ENCODE data around the gene IFT20. TPM values are rescaled to one million over a fixed set of nuclear protein-coding genes. Genes with fewer than 3 reads are reported as not detected.
A peak's percentile ranks its signal among the peaks of the same experiment; 100 is the strongest.

IFT20 gene
- total RNA-seq, 1 donor from 2014 or later = 24.1 TPM

DNA sequence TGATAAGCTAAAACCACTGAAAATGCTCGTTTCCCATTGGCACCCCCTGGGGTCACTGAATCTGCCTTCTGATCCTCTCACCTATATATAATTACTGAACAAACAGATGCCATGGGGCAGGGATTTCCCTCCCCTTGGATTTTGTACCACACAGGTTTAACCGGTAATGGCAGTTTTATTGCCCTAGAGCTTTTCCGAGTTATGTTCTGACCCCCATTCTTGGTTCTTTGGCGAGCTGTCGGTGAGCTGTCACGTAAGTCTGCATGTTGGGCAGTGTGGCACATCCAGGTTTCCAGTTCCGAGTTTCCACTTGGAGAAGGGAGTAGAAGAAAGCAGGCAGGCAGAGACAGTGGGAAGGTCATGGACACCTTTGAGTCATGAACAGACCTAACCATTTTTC is 9.2 kb downstream of the IFT20 start:
- peaks cover 34% of the 10 kb centered on the region for H3K4me1 Mint-ChIP-seq (ENCODE audit: low read depth)
- peaks cover 46% of the 10 kb centered on the region for H3K36me3 Mint-ChIP-seq (ENCODE audit: low read depth)
- H3K27ac Mint-ChIP-seq = no peak overlapping the region
- no peak overlapping the region for H3K4me3 Mint-ChIP-seq (ENCODE audit: low read depth)
- H3K27me3 Mint-ChIP-seq (ENCODE audit: low read depth) = no peaks in the 10 kb centered on the region
- intact Hi-C loops (cut with micrococcal nuclease) = no loop called here
- DNase-seq (ENCODE audit: low spot score) = no peak
- no peaks in the 10 kb centered on the region for H3K9me3 Mint-ChIP-seq

DNA sequence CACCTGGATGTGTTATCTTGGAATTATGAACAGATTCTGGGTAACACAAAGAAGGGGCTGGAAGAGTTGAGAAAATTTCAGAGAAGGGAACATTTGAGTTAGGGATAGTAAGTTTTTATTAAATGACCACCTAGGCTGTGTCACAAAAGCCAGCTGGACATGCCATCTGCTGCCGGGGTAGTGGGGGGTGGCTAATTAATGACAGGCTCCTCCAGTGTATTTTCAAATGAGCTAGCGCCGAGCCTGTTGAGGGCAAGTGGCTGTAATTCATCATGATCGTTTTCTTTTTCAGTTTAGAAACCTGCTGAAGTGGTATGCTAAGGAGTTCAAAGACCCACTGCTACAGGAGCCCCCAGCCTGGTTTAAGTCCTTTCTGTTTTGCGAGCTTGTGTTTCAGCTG is 10.1 kb downstream of the IFT20 start:
- Mint-ChIP-seq H3K27ac (no peak overlapping the region), H3K27me3 (ENCODE audit: low read depth) (no peaks in the 10 kb centered on the region), H3K9me3 (no peaks in the 10 kb centered on the region), H3K4me3 (ENCODE audit: low read depth) (no peak overlapping the region), H3K36me3 (ENCODE audit: low read depth) (peaks cover 53% of the 10 kb centered on the region), H3K4me1 (ENCODE audit: low read depth) (peaks cover 43% of the 10 kb centered on the region)
- intact Hi-C loops (cut with micrococcal nuclease) = no loop called here
- DNase-seq (ENCODE audit: low spot score) = no peak

DNA sequence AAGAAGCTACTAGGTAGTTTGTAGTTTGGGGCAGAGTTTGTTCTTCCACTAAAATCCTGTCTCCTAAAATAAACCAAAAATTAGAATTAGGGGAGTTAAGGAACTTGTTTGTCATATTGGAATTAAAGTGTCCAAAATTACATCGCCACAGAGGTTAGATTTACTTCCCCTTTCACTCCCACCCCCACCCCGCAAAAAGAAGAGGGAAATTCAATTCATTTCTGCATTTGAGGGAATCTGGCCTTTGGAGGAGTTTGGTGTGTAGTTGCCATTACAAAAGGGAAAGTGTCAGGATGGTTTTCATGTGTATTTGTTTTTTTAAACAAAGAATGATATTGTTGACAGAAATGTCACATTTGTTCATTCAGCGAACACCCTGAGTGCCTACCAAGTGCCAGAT is 10.5 kb downstream of the IFT20 start:
- intact Hi-C loops (cut with micrococcal nuclease) = no loop called here
- H3K9me3 Mint-ChIP-seq = no peaks in the 10 kb centered on the region
- H3K27me3 Mint-ChIP-seq (ENCODE audit: low read depth) = no peaks in the 10 kb centered on the region
- no peak for DNase-seq (ENCODE audit: low spot score)
- H3K4me3 Mint-ChIP-seq (ENCODE audit: low read depth) = no peak overlapping the region
- peaks cover 55% of the 10 kb centered on the region for H3K36me3 Mint-ChIP-seq (ENCODE audit: low read depth)
- H3K27ac Mint-ChIP-seq = no peak overlapping the region
- H3K4me1 Mint-ChIP-seq (ENCODE audit: low read depth) = peaks cover 47% of the 10 kb centered on the region

DNA sequence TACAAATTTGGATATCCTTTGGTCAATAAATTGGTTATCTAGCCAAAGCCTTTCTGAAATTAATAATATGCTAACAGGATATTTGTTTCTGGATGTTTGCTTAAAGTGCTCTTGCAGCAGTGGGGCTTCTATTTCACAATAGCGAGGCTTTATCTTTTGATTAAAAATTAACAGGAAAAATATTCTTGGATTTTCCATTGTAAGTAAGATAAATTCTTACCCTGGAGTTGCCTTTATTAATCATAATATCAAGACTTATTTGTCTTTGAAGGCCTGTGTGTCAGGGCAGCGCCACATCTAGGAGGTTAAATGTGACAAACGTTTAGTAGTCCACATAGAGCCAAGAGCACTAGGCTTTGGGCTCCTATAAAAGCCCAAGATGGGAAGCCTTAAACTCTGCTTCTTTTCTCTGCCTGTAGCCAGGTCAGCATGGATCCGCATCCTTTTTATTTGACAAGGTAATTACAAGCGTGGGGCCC is 11.0 kb downstream of the IFT20 start:
- intact Hi-C loops (cut with micrococcal nuclease) = no loop called here
- Mint-ChIP-seq H3K4me3 (ENCODE audit: low read depth) (no peak overlapping the region), H3K27me3 (ENCODE audit: low read depth) (no peaks in the 10 kb centered on the region), H3K36me3 (ENCODE audit: low read depth) (peaks cover 55% of the 10 kb centered on the region), H3K9me3 (no peaks in the 10 kb centered on the region), H3K4me1 (ENCODE audit: low read depth) (peaks cover 47% of the 10 kb centered on the region), H3K27ac (no peak overlapping the region)
- no peak for DNase-seq (ENCODE audit: low spot score)

DNA sequence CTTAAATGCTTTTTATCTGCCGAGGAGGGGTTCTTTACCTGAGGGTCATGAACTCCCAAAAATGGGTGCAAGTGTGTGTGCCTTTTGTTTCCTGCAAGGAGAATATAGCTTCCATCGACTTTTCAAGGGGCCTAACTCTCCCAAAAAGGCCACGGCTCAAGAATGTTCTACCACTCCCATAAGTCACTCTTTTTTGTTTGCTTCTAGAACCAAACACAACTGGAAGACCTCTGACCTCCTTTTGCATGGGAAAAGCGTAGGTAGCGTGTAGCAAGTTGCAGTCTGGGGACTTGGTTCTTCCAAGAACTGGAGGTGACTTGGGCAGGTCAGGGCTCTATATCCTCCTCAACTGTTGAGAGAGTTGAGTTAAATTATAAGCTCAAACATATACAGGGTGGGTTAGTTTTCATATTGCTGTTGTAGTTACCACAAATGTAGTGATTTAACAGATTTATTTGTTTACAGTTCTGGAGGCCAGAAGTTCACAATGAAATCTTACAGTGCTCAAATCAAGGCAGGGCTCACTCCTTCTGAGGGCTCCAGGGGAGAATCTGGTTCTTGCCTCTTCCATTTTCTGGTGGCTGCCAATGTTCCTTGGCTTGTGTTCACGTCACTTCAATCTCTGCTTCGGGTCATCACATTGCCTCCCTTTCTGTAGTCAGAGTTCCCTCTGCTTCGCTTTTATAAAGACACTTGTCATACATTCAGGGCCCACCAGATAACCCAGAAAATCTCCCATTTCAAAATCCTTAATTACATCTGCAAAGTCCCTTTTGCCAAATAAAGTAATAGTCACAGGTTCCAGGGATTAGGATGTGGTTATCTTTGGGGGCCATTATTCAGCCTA is 14.8 kb downstream of the IFT20 start:
- H3K4me3 Mint-ChIP-seq (ENCODE audit: low read depth) = peak overlapping the region; percentile 90
- peaks cover 21% of the 10 kb centered on the region for H3K36me3 Mint-ChIP-seq (ENCODE audit: low read depth)
- no peaks in the 10 kb centered on the region for H3K9me3 Mint-ChIP-seq
- peak overlapping the region; percentile 88 for H3K27ac Mint-ChIP-seq
- no peak for DNase-seq (ENCODE audit: low spot score)
- intact Hi-C loops (cut with micrococcal nuclease) = no loop called here
- no peaks in the 10 kb centered on the region for H3K27me3 Mint-ChIP-seq (ENCODE audit: low read depth)
- H3K4me1 Mint-ChIP-seq (ENCODE audit: low read depth) = peaks cover 39% of the 10 kb centered on the region

DNA sequence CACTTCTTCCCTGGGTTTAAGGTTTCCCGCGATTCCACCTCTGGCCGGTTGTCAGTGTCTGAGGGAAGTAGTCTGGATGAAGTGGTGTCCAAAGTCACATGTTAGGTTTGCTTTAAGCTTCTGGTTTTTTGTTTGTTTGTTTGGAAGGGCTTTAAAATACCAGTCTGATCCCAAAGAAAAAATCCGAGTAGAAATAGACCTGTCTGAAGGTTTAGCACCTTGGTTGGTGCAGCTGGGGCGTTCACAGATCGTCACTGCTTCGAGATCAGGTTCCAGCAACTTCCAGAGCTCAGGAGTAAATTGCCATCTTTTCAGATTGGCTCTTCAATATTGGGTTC is 15.7 kb downstream of the IFT20 start:
- intact Hi-C loops (cut with micrococcal nuclease) = loop anchor here (2.0 to 10.0 kb wide), 2 partner anchors 15 to 55 kb away; partner anchors contain the start of genes IFT20, SARM1, TNFAIP1 and VTN
- no peak for DNase-seq (ENCODE audit: low spot score)
- Mint-ChIP-seq H3K9me3 (no peaks in the 10 kb centered on the region), H3K27me3 (ENCODE audit: low read depth) (no peaks in the 10 kb centered on the region), H3K4me3 (ENCODE audit: low read depth) (peak overlapping the region; percentile 90), H3K4me1 (ENCODE audit: low read depth) (peaks cover 39% of the 10 kb centered on the region), H3K27ac (peak overlapping the region; percentile 88), H3K36me3 (ENCODE audit: low read depth) (peaks cover 20% of the 10 kb centered on the region)

DNA sequence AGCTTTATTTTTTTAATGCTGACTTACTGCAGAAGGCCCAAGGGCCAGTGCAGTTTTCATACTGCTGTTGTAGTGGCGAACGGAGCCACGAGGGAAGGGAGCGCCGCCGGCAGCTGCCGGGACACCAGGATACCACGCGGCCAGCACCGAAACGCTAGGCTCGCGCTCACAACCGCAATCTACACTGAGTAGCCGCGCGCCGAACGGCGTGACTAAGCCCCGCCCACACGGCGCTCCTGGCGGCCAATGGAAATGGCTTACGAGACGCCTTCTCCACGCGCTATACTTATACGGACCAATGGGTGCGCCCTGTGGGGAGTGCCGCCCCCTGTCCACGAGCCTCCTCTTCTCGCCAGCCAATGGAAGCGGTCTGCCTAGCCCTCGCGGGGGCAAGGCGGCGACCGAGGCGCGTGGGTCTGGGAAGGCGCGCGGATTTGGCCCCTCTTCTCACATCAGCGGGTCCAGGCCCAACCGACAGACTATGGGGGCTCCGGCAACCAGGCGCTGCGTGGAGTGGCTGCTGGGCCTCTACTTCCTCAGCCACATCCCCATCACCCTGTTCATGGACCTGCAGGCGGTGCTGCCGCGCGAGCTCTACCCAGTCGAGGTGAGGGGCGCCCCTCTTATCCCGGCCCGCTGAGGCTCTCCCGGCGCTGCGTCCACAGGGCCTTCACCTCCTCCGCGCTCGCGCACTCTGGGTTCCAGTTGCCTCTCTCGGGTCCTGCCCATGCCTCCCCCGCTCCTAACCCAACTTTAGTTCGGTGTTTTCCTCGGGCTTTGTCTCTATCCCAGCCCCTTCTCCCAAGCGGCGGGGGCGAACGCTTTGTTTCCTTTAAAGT is 16.3 kb downstream of the IFT20 start, which contains the start of gene TMEM97:
TSS of gene TMEM97 (plus strand) at position 442 of the 839 bp plus-strand sequence. CDS start at position 482, 40 bp downstream.
- no peaks in the 10 kb centered on the region for H3K9me3 Mint-ChIP-seq
- H3K27ac Mint-ChIP-seq = peak within 1 kb of the TSS; percentile 88
- H3K27me3 Mint-ChIP-seq (ENCODE audit: low read depth) = no peaks in the 10 kb centered on the region
- peaks cover 20% of the 10 kb centered on the region for H3K36me3 Mint-ChIP-seq (ENCODE audit: low read depth)
- intact Hi-C loops (cut with micrococcal nuclease) = loop anchor here (2.0 to 10.0 kb wide), 2 partner anchors 16 to 56 kb away; partner anchors contain the start of genes IFT20, SARM1, TNFAIP1 and VTN
- H3K4me3 Mint-ChIP-seq (ENCODE audit: low read depth) = peak within 1 kb of the TSS; percentile 90
- peaks cover 39% of the 10 kb centered on the region for H3K4me1 Mint-ChIP-seq (ENCODE audit: low read depth)
- peak; percentile 96 for DNase-seq (ENCODE audit: low spot score)

DNA sequence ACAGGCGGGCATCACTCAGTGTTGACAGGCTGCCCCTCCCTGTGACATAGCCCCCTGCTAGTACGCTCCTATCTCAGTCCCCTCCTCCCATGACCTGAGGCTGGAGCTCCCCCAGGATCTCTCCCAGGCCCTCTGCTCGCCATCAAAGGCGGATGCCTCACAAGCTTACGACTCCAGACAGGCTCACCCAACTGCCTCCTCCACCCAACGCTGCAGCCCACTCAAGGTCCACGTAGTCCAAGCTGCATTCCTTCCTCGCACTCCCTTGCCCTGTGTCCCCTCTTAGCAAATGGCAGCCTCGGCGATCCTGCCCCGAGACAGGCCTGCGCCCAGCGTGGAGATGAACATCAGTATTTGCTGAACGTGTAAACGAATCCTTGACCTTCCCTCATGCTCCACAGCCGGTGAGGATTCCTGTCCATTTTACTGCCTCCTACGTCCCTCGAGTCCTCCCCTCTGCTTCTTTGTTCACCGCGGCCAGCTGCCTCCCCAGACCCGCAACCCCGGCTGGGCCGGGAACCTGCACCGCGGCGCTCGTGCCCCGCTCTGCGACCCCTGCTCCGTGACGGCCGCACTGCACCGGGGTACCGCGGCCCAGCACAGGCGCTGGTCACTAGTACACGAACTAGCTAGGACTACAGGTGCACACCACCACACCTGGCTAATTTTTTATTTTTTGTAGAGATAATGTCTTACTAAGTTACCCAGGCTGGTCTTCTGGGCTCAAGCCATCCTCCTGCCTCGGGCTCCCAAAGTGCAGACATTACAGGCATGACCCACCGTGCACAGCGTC is 17.1 kb downstream of the IFT20 start:
- intact Hi-C loops (cut with micrococcal nuclease) = loop anchor here (2.0 to 10.0 kb wide), 2 partner anchors 17 to 57 kb away; partner anchors contain the start of genes IFT20, SARM1, TNFAIP1 and VTN
- no peaks in the 10 kb centered on the region for H3K9me3 Mint-ChIP-seq
- peaks cover 4% of the 10 kb centered on the region for H3K27me3 Mint-ChIP-seq (ENCODE audit: low read depth)
- peaks cover 19% of the 10 kb centered on the region for H3K36me3 Mint-ChIP-seq (ENCODE audit: low read depth)
- peak overlapping the region; percentile 90 for H3K4me3 Mint-ChIP-seq (ENCODE audit: low read depth)
- no peak for DNase-seq (ENCODE audit: low spot score)
- peaks cover 39% of the 10 kb centered on the region for H3K4me1 Mint-ChIP-seq (ENCODE audit: low read depth)
- peak overlapping the region; percentile 88 for H3K27ac Mint-ChIP-seq

DNA sequence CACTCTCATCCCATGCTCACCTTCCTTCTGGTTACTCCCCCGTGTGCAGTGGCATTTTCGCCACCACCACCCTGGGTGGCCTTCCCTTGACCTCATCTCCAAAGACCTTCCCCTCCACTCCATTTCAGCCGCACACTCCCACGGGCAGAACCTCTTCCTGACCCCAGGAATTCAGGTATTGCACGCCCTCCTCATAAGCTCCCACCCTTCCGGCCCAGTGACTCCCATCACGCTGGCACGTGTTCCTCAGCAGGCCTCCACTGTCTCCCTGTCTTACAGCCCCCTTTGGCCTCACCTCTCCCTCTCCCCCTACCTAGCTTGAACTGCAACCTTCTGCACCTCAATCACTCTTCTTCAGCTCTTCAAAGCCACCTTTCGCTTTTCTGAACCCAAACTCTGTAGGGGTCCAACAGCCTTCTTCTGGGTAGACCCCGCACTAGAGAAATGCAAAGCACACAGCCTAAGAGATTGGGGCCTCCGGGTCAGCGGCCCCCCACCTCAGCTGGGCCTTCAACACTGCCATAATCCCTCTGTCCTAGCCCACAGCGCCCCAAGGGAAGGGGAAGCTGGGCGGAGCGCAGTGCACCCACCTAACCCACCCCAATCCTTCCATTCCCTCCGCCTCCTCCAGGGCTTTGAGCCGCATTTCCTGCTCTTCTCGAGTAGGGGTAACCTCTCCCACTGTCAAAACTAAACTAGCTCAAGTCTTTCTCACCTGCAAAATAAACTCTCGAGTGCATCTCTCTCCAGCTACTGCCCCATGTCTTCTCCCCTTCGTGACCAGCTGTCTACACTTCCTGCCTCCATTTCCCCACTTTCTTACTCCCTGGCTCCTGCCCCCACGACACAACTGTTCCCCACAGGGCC is 17.9 kb downstream of the IFT20 start:
- Mint-ChIP-seq H3K27ac (no peak overlapping the region), H3K9me3 (no peaks in the 10 kb centered on the region), H3K36me3 (ENCODE audit: low read depth) (peaks cover 11% of the 10 kb centered on the region), H3K27me3 (ENCODE audit: low read depth) (peaks cover 6% of the 10 kb centered on the region), H3K4me1 (ENCODE audit: low read depth) (peaks cover 32% of the 10 kb centered on the region), H3K4me3 (ENCODE audit: low read depth) (peak overlapping the region; percentile 90)
- no peak for DNase-seq (ENCODE audit: low spot score)
- intact Hi-C loops (cut with micrococcal nuclease) = loop anchor here (10.0 kb wide), 1 partner anchor 57 kb away; the partner anchor contains the start of genes SARM1 and VTN

DNA sequence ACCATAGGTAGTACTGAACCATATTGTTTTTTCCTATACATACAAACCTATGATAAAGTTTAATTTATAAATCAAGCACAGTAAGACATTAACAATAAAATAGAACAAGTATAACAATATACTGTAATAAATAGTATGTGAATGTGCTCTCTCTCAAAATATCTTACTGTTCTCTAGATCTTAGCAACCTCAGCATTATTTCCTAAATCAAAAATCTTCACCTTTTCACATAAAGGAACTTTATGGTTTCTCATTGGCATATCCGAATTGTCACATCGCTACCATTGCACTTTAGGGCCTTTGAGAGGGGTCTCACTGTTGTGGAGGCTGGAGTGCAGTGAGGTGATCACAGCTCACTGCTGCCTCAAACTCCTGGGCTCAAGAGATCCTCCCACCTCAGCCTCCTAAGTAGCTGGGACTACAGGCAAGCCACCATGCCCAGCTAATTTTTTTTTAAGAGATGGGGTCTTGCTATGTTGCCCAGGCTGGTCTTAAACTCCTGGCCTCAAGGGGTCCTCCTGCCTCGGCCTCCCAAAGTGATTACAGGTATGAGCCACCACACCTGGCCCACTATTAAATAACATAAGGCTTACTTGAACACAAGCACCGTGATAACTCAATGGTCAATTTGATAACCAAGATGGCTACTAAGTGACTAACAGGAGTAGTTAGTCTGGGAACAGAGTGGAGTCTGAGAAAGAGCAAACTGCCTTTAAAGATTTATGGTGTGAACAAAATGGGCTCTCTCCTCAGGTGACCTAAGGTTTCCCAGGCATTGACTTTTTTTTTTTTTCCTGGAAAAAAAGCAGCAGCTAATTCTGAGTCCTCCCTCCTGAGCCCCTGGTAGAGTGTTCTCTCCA is 19.2 kb downstream of the IFT20 start:
- peaks cover 8% of the 10 kb centered on the region for H3K27me3 Mint-ChIP-seq (ENCODE audit: low read depth)
- no peak overlapping the region for H3K27ac Mint-ChIP-seq
- peaks cover 23% of the 10 kb centered on the region for H3K4me1 Mint-ChIP-seq (ENCODE audit: low read depth)
- H3K9me3 Mint-ChIP-seq = no peaks in the 10 kb centered on the region
- peak overlapping the region; percentile 13 for H3K4me3 Mint-ChIP-seq (ENCODE audit: low read depth)
- intact Hi-C loops (cut with micrococcal nuclease) = loop anchor here (10.0 kb wide), 1 partner anchor 59 kb away; the partner anchor contains the start of genes SARM1 and VTN
- no peak for DNase-seq (ENCODE audit: low spot score)
- peaks cover 9% of the 10 kb centered on the region for H3K36me3 Mint-ChIP-seq (ENCODE audit: low read depth)

DNA sequence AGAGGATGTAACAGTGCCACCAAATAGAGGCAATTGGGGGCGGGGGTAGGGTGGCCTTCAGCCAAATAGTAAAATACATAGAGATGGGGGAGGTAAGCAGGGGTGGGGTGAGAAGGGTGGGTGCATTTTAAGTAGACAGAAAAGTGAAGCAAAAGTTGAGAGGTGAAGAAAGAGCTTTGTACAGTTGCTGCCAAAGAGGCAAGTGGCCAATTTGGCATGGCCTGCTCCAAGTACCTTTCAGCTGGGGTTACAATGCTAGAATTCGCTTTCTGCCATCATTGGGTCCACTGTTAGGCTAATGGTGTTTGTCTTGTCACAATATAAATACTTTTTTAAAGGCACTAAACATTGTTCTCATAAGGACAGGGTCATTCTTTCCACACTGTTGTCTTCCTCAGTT is 21.4 kb downstream of the IFT20 start:
- no peaks in the 10 kb centered on the region for H3K36me3 Mint-ChIP-seq (ENCODE audit: low read depth)
- intact Hi-C loops (cut with micrococcal nuclease) = loop anchor here (10.0 kb wide), 1 partner anchor 61 kb away; the partner anchor contains the start of genes SARM1 and VTN
- no peaks in the 10 kb centered on the region for H3K9me3 Mint-ChIP-seq
- peaks cover 9% of the 10 kb centered on the region for H3K4me1 Mint-ChIP-seq (ENCODE audit: low read depth)
- no peak overlapping the region for H3K27ac Mint-ChIP-seq
- H3K27me3 Mint-ChIP-seq (ENCODE audit: low read depth) = peaks cover 12% of the 10 kb centered on the region
- H3K4me3 Mint-ChIP-seq (ENCODE audit: low read depth) = no peak overlapping the region
- no peak for DNase-seq (ENCODE audit: low spot score)
